H1 (cell line): ENCODE measurements around the gene SH3BP2. TPM values are rescaled to one million over a fixed set of nuclear protein-coding genes. Genes with fewer than 3 reads are reported as not detected.

Experiments used
- BCL11A ChIP-seq, 2 experiments: IDR thresholded peaks; one replicate each; pipeline ENCODE4 v1.6.1; 2011; ENCODE audit warnings: low read depth in 2 of 2, low read length in 2 of 2, mild to moderate bottlenecking in 2 of 2
- RBBP5 ChIP-seq: IDR thresholded peaks from 2 replicates; pipeline ENCODE4 v1.7.1; 2012; ENCODE audit warnings: low read depth, mild to moderate bottlenecking, inconsistent platforms, low read length, moderate library complexity, borderline replicate concordance
- RNF2 ChIP-seq: fragments of 200-900, 300-1000 bp; sonication (generic); IDR thresholded peaks from 2 replicates; pipeline ENCODE4 v1.7.1; 2016; ENCODE audit warnings: borderline replicate concordance, low read depth, mild to moderate bottlenecking, antibody characterized with exemption, low read length; ENCODE audit not compliant: poor library complexity, severe bottlenecking; ENCODE audit errors: missing control alignments
- SRF ChIP-seq: IDR thresholded peaks from 2 replicates; pipeline ENCODE4 v1.6.1; 2011; ENCODE audit warnings: mild to moderate bottlenecking, low read depth, low read length, moderate library complexity
- USF2 ChIP-seq: IDR thresholded peaks from 2 replicates; pipeline ENCODE4 v1.6.1; 2011; ENCODE audit warnings: low read length, improper control_type of control experiment
- polyA plus RNA-seq, 7 experiments: library from polyadenylated mRNA; depleted of rRNA in 3 of 7; stranded (reverse) in 5 of 7; unstranded in 2 of 7; fragments of >200 nt in 5 of 7; fragments of 200-250 nt in 2 of 7; gene quantifications; 1 replicate in 5 of 7; 2 replicates in 1 of 7; 4 replicates in 1 of 7; pipeline versions ENCODE4 v1.2.1 to v1.2.3, GENCODE V29; 2011 to 2013; ENCODE audit warnings: missing spikeins in 2 of 7, mixed read lengths in 2 of 7
- total RNA-seq: library from RNA; stranded (reverse); fragmentation: NEBNext Ultra II Directional; extraction: Animal tissue kit (Norgen Biotek cat#: 25700); gene quantifications from 2 replicates; pipeline ENCODE4 v1.2.1, GENCODE V29; 2021

The SH3BP2 gene
- total and polyA plus RNA-seq, 2 of the 8 experiments (the other 6 are each of a cell fraction or from before 2014, with no cell fraction given) = 27.4 to 31.4 TPM

- TF ChIP-seq USF2 = no peak
- TF ChIP-seq SRF = no peak
- no peak for TF ChIP-seq RBBP5
- no peak for TF ChIP-seq BCL11A (IDR thresholded peaks at IDR 0.05; ENCODE audit: low read depth in 2 of 2, low read length in 2 of 2)
- TF ChIP-seq RNF2 = no peak
Measured at GRCh38 chr4:2745981-2746806, 46.7 kb upstream of the SH3BP2 start (continued).
